H1 (cell line): Measurements from ENCODE around the gene SLC46A3. TPM values are rescaled to one million over a fixed set of nuclear protein-coding genes. Genes with fewer than 3 reads are reported as not detected.

Source experiments
- BCL11A ChIP-seq, 2 experiments: IDR thresholded peaks; one replicate each; pipeline ENCODE4 v1.6.1; 2011; ENCODE audit warnings: low read depth in 2 of 2, low read length in 2 of 2, mild to moderate bottlenecking in 2 of 2
- CTBP2 ChIP-seq: IDR thresholded peaks from 2 replicates; pipeline ENCODE4 v1.7.0; 2011; ENCODE audit warnings: borderline replicate concordance, mild to moderate bottlenecking, moderate library complexity, mixed read lengths, low read length; ENCODE audit not compliant: insufficient read depth, insufficient read length
- EGR1 ChIP-seq: IDR thresholded peaks from 2 replicates; pipeline ENCODE4 v1.6.1; 2011; ENCODE audit warnings: low read depth, low read length, borderline replicate concordance
- TBP ChIP-seq: IDR thresholded peaks from 2 replicates; pipeline ENCODE4 v1.6.1; 2011; ENCODE audit warnings: low read depth, low read length, improper control_type of control experiment
- polyA plus RNA-seq, 7 experiments: library from polyadenylated mRNA; depleted of rRNA in 3 of 7; stranded (reverse) in 5 of 7; unstranded in 2 of 7; fragments of >200 nt in 5 of 7; fragments of 200-250 nt in 2 of 7; gene quantifications; 1 replicate in 5 of 7; 2 replicates in 1 of 7; 4 replicates in 1 of 7; pipeline versions ENCODE4 v1.2.1 to v1.2.3, GENCODE V29; 2011 to 2013; ENCODE audit warnings: missing spikeins in 2 of 7, mixed read lengths in 2 of 7
- total RNA-seq: library from RNA; stranded (reverse); fragmentation: NEBNext Ultra II Directional; extraction: Animal tissue kit (Norgen Biotek cat#: 25700); gene quantifications from 2 replicates; pipeline ENCODE4 v1.2.1, GENCODE V29; 2021
- TF ChIP-seq, protein P1 (sequence below): IDR thresholded peaks from 2 replicates; pipeline ENCODE4 v1.6.1; 2011; ENCODE audit warnings: low read depth, mild to moderate bottlenecking, low read length; ENCODE audit not compliant: insufficient read depth

The SLC46A3 gene
- total and polyA plus RNA-seq, 2 of the 8 experiments (the other 6 are each of a cell fraction or from before 2014, with no cell fraction given), result 0.39 to 0.67 TPM

DNA sequence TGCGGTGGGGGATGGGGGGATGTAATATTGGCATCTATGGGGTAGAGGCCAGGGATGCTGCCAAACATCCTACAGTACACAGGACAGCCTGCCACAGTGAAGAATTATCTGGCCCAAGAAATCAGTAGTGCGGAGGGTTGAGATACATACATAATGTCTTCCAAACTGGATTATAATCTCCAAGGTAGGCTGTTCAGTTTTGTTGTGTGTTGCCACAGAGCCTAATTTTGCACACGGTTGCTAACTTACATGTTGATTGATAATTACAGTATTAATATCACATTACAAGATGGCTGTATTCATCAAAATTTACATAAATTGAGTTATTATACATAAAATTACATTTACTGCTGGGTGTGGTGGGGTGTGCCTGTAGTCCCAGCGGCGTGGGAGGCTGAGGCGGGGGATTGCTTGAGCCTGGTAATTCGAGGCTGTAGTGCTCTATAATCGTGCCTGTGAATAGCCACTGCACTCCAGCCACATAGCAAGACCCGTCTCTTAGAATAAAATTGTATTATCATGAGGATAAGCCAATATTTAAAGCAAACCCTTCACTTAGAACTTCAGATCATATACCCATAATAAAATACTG, 51.8 kb downstream of the SLC46A3 start (continued):
- TF ChIP-seq EGR1, result no peak
- no peak for TF ChIP-seq CTBP2
- TF ChIP-seq, protein P1, sequence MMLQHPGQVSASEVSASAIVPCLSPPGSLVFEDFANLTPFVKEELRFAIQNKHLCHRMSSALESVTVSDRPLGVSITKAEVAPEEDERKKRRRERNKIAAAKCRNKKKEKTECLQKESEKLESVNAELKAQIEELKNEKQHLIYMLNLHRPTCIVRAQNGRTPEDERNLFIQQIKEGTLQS, result no peak
- no peak for TF ChIP-seq TBP
- TF ChIP-seq BCL11A (IDR thresholded peaks at IDR 0.05; ENCODE audit: low read depth in 2 of 2, low read length in 2 of 2), result no peak
